IPS-NIHi7 (cell line): ENCODE data around the gene CBX7.
A peak's percentile ranks its signal among the peaks of the same experiment; 100 is the strongest.

ENCODE experiments used
- DNase-seq: peaks from one replicate; pipeline ENCODE4 v3.0.0; 2012; ENCODE audit warnings: mixed read lengths; ENCODE audit errors: extremely low spot score

CBX7 gene

DNA sequence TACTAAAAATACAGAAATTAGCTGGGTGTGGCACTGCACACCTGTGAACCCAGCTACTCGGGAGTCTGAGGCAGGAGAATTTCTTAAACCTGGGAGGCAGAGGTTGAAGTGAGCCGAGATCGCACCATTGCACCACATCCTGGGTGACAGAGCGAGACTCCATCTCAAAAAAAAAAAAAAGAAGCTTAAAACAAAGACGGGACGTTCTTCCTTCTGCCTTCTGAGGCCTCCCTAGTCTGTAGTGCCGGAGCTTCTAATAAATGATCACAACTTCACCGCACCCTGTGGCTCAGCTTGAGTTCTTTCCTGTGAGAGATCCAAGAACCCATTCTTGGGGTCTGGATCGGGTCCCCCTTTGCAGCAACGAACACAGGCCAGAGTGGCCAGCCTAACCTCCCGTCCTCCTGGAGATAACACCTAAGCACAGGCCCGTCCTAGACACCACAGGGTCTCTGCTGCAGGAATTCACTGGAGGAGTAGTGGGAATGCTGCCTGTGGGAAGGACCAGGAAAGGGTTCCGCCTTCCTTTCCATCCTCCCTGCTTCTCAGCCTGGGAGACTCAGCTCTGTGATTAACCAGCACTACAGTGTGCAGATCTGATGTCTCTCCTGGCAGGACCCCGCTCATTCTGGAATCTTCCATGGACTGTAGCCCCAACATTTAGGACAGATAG is 57.6 kb downstream of the CBX7 start:
- DNase-seq = no peak

DNA sequence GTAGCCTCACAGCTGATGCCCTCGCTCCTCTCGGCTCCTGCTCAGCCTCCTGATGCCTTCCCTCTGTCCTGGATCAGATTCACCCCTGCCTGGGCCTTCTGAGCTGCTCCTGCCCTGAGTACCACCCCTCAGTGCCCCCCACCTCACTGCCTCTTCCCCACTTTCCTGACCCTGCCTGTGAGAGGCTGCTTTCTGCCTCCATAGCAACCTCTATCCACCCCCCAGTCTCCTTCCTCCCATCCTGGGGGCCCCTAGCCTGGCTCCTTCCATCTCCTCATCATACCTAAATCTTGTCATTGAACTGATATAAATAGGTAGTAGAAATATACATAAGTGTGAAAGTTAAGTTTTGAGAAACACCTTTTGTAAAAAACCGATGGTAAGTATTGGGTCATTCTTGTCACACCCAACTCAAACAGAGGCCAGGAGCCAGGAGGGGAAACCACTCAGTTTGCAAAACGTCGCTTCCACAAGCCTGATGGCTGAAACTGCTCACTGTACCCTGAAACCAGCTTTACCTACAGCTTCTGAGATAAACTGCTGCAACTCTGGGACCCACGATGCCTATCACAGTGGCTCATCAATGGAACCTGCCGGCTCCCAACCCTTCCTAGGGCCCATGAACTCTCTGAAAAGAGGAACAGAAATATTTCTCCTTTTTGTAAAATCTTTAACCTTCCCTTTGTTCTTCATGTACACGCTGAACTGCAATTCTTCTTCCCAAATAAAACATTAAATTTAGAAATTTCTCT is 60.2 kb downstream of the CBX7 start:
- DNase-seq = no peak

DNA sequence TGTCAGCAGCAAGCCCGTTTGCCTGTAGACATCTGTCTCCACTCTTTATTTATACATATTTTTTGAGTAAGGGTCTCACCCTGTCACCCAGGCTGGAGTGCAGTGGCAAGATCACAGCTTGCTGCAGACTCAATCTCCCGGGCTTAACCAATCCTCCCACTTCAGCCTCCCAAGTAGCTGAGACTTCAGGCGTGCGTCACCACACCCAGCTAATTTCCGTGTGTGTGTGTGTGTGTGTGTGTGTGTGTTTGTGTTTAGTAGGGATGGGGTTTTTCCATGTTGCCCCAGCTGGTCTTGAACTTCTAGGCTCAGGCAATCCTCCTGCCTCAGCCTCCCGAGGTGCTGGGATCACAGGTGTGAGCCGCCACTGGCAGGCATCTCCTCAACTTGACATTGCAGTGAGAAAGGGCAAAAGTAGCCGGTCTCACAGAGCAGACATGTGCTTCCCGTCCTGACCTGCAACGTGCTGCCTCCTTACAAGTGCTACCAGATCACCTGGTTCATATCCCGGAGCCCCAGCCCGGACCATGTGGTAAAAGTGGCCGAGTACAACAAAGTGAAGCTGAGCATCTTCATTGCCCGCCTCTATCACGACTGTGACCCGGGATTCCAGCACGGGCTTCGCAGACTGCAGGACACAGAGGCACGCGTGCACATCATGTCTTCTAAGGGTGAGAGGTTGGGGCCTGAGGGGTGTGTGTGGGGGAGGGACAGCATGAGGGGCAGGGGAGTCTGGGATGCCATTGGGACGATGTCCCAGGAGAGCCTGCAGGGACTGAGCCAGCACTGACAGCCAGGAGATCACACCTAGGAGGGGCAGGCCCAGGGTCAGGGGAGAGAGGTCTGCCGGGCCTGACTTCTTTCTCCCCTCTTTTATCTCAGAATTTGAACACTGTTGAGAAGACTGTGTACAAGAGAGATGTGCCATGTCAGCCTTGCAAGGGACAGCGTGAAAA is 61.1 kb downstream of the CBX7 start:
- DNase-seq = no peak

DNA sequence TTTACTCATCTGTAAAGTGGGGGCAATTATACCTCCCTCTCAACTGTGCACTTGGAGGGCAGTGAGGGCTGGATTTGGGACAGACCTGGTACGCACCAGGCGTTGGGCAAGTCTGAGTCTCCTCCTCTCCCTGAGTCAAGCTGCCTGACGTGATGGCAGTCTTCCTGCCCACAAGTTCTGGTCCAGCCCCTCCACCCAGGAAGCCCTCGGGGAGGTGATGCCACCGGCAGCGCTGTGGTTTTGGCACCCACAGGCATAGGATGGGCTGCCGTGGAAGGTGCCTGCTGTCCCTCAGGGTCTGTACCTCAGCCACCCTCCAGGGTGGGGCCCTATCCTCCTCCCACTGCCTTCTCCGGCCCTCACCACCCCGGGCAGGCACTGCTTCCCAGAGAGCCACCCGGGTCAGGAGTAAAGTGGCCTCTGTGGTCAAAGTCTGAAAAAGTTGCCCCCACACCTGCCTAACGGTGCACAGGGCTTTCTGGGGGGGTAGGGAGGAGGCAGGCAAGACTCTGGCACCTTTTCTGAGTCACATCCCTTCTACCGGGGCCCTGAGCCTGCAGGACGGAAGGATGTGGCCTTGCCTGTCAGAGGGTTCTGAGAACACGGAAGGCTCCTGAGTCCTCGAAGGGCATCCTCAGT is 61.9 kb downstream of the CBX7 start:
- no peak for DNase-seq

DNA sequence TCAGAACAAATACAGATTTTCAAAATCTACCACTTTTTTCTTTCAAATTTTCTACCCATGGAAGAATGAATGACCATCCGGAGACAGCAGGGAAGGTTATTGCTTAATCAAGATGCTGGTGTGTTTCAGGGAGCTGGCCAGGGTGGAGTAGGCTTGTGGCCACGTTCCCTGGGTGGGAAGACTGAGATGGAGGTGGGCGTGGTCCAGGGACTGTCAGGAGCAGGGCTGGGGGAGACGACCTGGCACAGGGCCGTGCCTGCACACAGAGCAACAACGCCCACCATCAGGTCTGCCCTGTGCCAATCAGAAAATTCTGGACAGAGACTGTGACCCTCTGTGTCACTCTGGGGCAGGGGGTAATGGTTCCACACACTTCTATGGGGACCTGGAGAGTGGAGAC is 62.6 kb downstream of the CBX7 start:
- DNase-seq = no peak

DNA sequence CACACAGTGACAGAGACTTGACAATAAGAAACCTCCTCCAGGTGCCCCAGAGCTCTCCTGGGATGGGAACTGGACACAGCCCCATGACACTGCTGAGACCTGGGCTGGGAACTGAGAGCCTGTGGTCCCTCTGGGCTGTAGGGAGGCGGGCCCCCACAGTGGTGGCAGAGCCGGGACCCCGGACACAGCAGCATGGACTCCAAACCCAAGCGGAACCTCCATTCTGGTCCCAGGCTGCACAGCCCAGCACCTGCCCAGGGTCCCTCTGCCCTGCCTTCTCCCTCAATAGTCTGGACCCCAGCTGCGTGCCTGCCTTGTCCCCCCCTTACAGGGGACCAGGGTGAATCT is 63.8 kb downstream of the CBX7 start:
- DNase-seq = no peak

DNA sequence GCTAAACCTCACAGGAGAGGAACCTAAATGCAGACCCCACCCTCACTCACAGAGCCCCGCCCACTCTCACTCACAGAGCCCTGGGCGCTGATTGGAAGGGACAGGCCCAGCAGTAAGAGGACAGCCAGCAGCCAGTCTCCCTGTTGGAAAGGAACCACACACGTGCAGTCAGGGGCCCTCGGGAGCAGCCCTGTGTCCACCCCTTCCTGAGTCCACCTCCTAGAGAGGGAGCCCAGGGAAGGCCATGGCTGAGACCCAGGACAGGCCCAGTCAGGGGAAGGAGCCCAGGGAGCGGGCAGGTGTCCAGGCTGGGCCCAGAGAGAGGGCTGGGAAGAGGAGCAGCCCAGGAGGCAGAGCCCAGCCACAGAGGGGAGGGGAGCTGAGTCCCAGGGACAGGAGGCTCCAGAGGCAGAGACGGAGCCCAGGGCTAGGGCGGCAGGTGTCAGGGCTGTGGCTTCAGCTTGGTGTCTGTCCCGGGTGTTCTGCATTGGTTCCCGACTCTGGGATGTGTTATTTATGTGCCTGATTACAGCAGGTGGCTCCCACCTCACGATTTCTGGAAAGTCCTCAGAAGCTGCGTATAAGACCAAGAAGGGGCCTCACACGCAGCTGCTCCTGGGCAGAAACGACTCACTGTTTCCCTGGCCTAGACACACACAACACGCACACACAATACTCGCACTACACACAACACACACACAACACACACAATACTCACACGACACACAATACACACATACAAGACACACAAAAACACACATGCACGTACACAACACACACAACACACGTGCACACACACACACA is 64.4 kb downstream of the CBX7 start:
- peak; percentile 38 for DNase-seq

DNA sequence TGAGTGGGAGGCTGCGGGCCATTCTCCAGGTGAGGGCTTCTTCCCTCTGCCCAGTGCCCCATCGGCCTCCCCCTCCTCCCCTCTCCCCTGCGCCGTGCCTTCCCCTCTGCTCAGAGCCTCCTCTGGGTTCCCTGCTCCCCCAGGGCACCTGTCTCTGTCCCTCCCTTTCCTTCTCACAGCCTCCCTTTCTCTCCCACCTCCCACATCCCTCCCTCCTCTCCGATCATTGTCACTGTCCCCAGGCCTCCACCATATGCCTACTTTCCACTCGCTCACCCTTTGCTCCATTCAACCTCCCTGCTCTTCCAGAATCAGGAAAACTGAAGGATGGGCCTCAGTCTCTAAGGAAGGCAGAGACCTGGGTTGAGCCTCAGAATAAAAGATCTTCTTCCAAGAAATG is 65.4 kb downstream of the CBX7 start:
- no peak for DNase-seq

DNA sequence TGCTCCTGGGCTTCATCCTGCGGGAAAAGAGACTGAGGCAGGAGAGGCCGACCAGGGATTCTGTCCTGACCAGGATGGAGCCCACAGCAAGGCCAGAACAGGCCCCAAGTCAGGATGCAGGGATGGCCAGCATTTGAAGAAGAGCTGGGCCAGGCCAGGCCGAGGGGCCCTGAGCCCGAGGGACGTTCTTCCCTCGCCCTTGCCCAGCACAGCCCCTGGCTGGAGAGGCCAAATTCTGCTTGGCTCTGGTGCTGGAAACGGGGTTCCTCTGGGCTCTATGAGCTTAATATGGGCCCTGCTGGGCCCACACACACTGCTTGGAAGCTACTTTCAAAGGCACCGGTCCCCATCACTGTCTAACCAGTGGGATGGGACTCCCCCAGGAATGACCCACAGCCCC is 67.8 kb downstream of the CBX7 start:
- DNase-seq = no peak

DNA sequence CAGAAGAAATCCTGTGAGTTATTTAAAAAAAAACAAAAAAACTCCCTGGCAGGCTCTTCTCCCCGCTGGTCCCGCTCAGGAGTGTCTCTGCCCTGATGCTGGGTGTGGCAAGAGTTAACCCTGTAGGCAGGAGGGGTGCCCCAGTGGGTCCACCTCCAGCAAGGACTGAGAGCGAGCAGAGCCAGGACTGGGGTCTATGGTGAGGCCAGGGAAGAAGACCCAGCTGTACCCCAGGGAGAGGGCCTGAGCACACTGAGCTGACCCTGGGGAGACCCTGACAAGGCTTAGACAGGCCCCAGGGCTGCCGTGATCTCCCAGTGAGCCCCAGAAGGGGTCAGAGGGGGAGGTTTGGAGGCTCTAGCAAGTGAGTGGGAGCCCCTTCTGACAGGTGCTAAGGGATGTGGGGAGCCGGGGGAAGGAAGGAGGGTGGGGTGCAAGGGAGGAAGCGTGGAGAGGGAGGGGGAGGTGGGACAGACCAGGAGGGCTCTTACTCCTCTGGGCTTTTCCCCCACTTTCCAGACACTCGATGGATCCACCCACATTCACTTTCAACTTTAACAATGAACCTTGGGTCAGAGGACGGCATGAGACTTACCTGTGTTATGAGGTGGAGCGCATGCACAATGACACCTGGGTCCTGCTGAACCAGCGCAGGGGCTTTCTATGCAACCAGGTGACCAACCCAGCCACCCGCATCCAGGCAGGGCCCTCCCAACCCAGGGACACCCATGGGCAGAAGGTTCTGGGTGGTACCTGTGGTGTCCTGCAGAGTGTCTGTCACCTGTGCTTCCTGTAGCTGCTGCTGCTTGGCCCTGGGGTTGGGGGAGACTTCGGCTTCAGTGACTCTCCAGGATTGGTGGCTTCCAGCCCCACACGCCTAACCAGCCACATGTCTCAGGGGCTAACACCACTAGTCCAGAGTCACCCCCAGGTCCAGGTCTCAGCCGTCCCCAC is 69.0 kb downstream of the CBX7 start:
- no peak for DNase-seq

DNA sequence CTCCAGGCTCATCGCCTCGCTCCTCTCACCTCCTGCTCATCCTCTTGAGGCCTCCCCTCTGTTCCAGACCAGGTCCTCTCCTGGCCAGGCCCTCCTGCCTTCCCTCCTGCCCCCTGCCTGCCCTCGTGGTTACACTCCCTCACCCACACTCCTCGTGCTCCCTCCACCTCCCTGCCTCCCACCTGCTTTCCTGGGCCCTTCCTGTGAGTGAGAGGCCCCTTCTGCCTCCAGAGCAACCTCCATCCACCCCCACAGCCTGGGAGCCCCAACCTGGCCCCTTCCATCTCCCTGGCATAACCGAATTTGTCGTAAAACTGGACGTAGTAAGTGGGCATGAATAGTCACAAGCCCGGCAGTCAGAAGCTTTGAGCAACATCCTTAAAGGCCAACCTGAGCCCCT is 70.9 kb downstream of the CBX7 start:
- no peak for DNase-seq

DNA sequence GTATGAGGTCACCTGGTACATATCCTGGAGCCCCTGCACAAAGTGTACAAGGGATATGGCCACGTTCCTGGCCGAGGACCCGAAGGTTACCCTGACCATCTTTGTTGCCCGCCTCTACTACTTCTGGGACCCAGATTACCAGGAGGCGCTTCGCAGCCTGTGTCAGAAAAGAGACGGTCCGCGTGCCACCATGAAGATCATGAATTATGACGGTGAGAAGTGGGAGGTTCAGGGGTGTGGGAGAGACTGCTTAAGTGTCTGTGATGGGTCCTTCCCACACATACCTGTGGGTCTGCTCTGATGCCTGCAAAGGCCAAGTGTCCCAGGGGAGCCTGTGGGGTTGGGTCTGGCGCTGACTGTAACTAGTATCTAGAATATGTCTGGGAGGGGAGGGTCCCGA is 71.5 kb downstream of the CBX7 start:
- DNase-seq = no peak
